ENCODE results near the gene HIBCH. TPM values are rescaled to one million over a fixed set of nuclear protein-coding genes. Genes with fewer than 3 reads are reported as not detected.

The HIBCH gene
- total and polyA plus RNA-seq, 2 of the 13 experiments (the other 11 are each of a cell fraction or from before 2014, with no cell fraction given): 18.8 to 49.5 TPM

GRCh38 chr2:190319555-190320498 is at the start of gene HIBCH (continued):
- TF ChIP-seq HMGXB3 (CRISPR knock-in tag; IDR thresholded peaks at IDR 0.05; ENCODE audit: borderline replicate concordance): peak; percentile 93; the same call in 1 of the 2 replicates
- no peak for TF ChIP-seq NBN (conservative IDR thresholded peaks at IDR 0.05)
- peak; percentile 94; the same call in 1 of the 2 replicates for TF ChIP-seq MTA1 (CRISPR knock-in tag; IDR thresholded peaks at IDR 0.05; ENCODE audit: borderline replicate concordance)
- no peak for TF ChIP-seq ZNF660 (CRISPR knock-in tag; IDR thresholded peaks at IDR 0.05; ENCODE audit: borderline replicate concordance, low read depth)
- peak; percentile 88; the same call in 1 of the 2 replicates for TF ChIP-seq DR1 (CRISPR knock-in tag; IDR thresholded peaks at IDR 0.05)
- no peak for TF ChIP-seq ZNF382 (CRISPR knock-in tag; IDR thresholded peaks at IDR 0.05; ENCODE audit: borderline replicate concordance)
- no peak for TF ChIP-seq ARID3A (IDR thresholded peaks at IDR 0.05; ENCODE audit: low read depth, low read length)
- TF ChIP-seq ZFP82 (CRISPR knock-in tag; IDR thresholded peaks at IDR 0.05; ENCODE audit: borderline replicate concordance): no peak
- TF ChIP-seq ISL2 (CRISPR knock-in tag; IDR thresholded peaks at IDR 0.05): peak; percentile 83
- TF ChIP-seq RAD21 (CRISPR knock-in tag; IDR thresholded peaks at IDR 0.05): peak; percentile 69; the same call in 1 of the 2 replicates
- peak; percentile 95 for TF ChIP-seq ZNF274 (CRISPR knock-in tag; IDR thresholded peaks at IDR 0.05)
- no peak; the same call in 1 of the 2 replicates for TF ChIP-seq FUBP1 (CRISPR knock-in tag; IDR thresholded peaks at IDR 0.05; ENCODE audit: borderline replicate concordance)
- peak; percentile 80; the same call in 1 of the 2 replicates for TF ChIP-seq TFAP4 (IDR thresholded peaks at IDR 0.05; ENCODE audit: borderline replicate concordance, low read depth)
- peak; percentile 99 for TF ChIP-seq ELF3 (CRISPR knock-in tag; IDR thresholded peaks at IDR 0.05)
- no peak for TF ChIP-seq MLLT10 (CRISPR knock-in tag; IDR thresholded peaks at IDR 0.05)
- no peak; the same call in 1 of the 2 replicates for TF ChIP-seq TCF7 (IDR thresholded peaks at IDR 0.05; ENCODE audit: low read depth)
- no peak for TF ChIP-seq CENPBD1 (CRISPR knock-in tag; IDR thresholded peaks at IDR 0.05; ENCODE audit: borderline replicate concordance, low read depth)
- no peak for TF ChIP-seq ATF5 (CRISPR knock-in tag; IDR thresholded peaks at IDR 0.05; ENCODE audit: low read depth)
